H9 (cell line): ENCODE measurements around the gene PDRG1. TPM values are rescaled to one million over a fixed set of nuclear protein-coding genes. Genes with fewer than 3 reads are reported as not detected.

Experiments used
- DNase-seq: peaks from one replicate; pipeline ENCODE4 v3.0.0-alpha.2; 2017
- H2AFZ ChIP-seq: one replicate; pipeline ENCODE4 v1.6.1; 2013; ENCODE audit warnings: mild to moderate bottlenecking, low read length, control low read depth, moderate library complexity
- H2AK5ac ChIP-seq: 2 replicates; pipeline ENCODE4 v1.6.1; 2013; ENCODE audit warnings: low read length, control low read depth, mixed read lengths; ENCODE audit not compliant: insufficient read length
- H2BK120ac ChIP-seq: one replicate; pipeline ENCODE4 v1.6.1; 2013; ENCODE audit warnings: low read depth, mild to moderate bottlenecking, low read length, control low read depth, inconsistent platforms; ENCODE audit not compliant: poor library complexity, severe bottlenecking
- H2BK12ac ChIP-seq: 2 replicates; pipeline ENCODE4 v1.6.1; 2013; ENCODE audit warnings: low read length, control low read depth, mixed read lengths, low read depth; ENCODE audit not compliant: insufficient read length
- H2BK15ac ChIP-seq: 2 replicates; pipeline ENCODE4 v1.6.1; 2013; ENCODE audit warnings: low read depth, low read length, control low read depth
- H2BK20ac ChIP-seq: one replicate; pipeline ENCODE4 v1.6.1; 2013; ENCODE audit warnings: low read depth, mild to moderate bottlenecking, low read length, control low read depth, inconsistent platforms; ENCODE audit not compliant: poor library complexity, severe bottlenecking
- H2BK5ac ChIP-seq: 2 replicates; pipeline ENCODE4 v1.6.1; 2013; ENCODE audit warnings: low read length, control low read depth, mixed read lengths; ENCODE audit not compliant: insufficient read length
- H3K14ac ChIP-seq: 2 replicates; pipeline ENCODE4 v1.6.1; 2013; ENCODE audit warnings: low read length, control low read depth; ENCODE audit not compliant: insufficient read depth
- H3K18ac ChIP-seq: 2 replicates; pipeline ENCODE4 v1.6.1; 2013; ENCODE audit warnings: low read depth, mild to moderate bottlenecking, mixed read lengths, low read length, control low read depth; ENCODE audit not compliant: insufficient read length
- H3K23ac ChIP-seq: 2 replicates; pipeline ENCODE4 v1.6.1; 2013; ENCODE audit warnings: low read length, control low read depth, mixed read lengths, low read depth; ENCODE audit not compliant: insufficient read length
- H3K23me2 ChIP-seq: 2 replicates; pipeline ENCODE4 v1.6.1; 2013; ENCODE audit warnings: low read depth, mild to moderate bottlenecking, mixed read lengths, low read length, control low read depth; ENCODE audit not compliant: insufficient read length, poor library complexity, severe bottlenecking
- H3K27ac ChIP-seq: 2 replicates; pipeline ENCODE4 v1.5.1; 2013; ENCODE audit warnings: low read length, control low read depth, mixed read lengths, low read depth; ENCODE audit not compliant: insufficient read length
- H3K27me3 ChIP-seq: 2 replicates; pipeline ENCODE4 v1.6.1; 2013; ENCODE audit warnings: low read length, control low read depth, inconsistent platforms; ENCODE audit not compliant: insufficient read depth
- H3K4ac ChIP-seq: 2 replicates; pipeline ENCODE4 v1.6.1; 2013; ENCODE audit warnings: low read depth, mild to moderate bottlenecking, control low read depth, inconsistent platforms, low read length, moderate library complexity
- H3K4me1 ChIP-seq: 2 replicates; pipeline ENCODE4 v1.6.1; 2013; ENCODE audit warnings: low read length, control low read depth, inconsistent platforms; ENCODE audit not compliant: insufficient read depth
- H3K4me2 ChIP-seq: 2 replicates; pipeline ENCODE4 v1.6.1; 2013; ENCODE audit warnings: low read length, control low read depth, mixed read lengths; ENCODE audit not compliant: insufficient read length, insufficient read depth
- H3K56ac ChIP-seq: 2 replicates; pipeline ENCODE4 v1.6.1; 2013; ENCODE audit warnings: low read depth, mild to moderate bottlenecking, mixed read lengths, low read length, control low read depth; ENCODE audit not compliant: insufficient read length
- H3K79me1 ChIP-seq: 2 replicates; pipeline ENCODE4 v1.6.1; 2013; ENCODE audit warnings: low read depth, mild to moderate bottlenecking, moderate library complexity, low read length, control low read depth, inconsistent platforms; ENCODE audit not compliant: insufficient read depth, poor library complexity, severe bottlenecking
- H3K79me2 ChIP-seq: 2 replicates; pipeline ENCODE4 v1.6.1; 2013; ENCODE audit warnings: low read length, control low read depth, inconsistent platforms; ENCODE audit not compliant: insufficient read depth
- H3K9ac ChIP-seq: 2 replicates; pipeline ENCODE4 v1.6.1; 2013; ENCODE audit warnings: low read length, control low read depth, mixed read lengths; ENCODE audit not compliant: insufficient read length; ENCODE audit errors: extremely low read depth
- H3K9me3 ChIP-seq: one replicate; pipeline ENCODE4 v1.6.1; 2013; ENCODE audit warnings: low read depth, low read length, inconsistent platforms; ENCODE audit not compliant: control insufficient read depth
- H3T11ph ChIP-seq: one replicate; pipeline ENCODE4 v1.6.1; 2013; ENCODE audit warnings: mild to moderate bottlenecking, low read length, control low read depth, inconsistent platforms
- H4K20me1 ChIP-seq: one replicate; pipeline ENCODE4 v1.6.1; 2013; ENCODE audit not compliant: control insufficient read depth, insufficient read length, insufficient read depth
- H4K5ac ChIP-seq: 2 replicates; pipeline ENCODE4 v1.6.1; 2013; ENCODE audit warnings: low read depth, mild to moderate bottlenecking, mixed read lengths, low read length, control low read depth; ENCODE audit not compliant: insufficient read length
- H4K8ac ChIP-seq: replicated peaks from 2 replicates; pipeline ENCODE4 v1.6.1; 2013; ENCODE audit warnings: low read length, control low read depth, mixed read lengths, low read depth; ENCODE audit not compliant: insufficient read length
- H4K91ac ChIP-seq: 2 replicates; pipeline ENCODE4 v1.6.1; 2013; ENCODE audit warnings: low read depth, mild to moderate bottlenecking, moderate library complexity, mixed read lengths, low read length, control low read depth; ENCODE audit not compliant: insufficient read length
- H3K27ac Mint-ChIP-seq, 3 experiments: 2 replicates in 2 of 3; 3 replicates in 1 of 3; pipeline ENCODE4 v1.8.0; 2020 to 2021; ENCODE audit warnings: mixed read lengths in 3 of 3, mild to moderate bottlenecking in 1 of 3, moderate library complexity in 1 of 3
- H3K27me3 Mint-ChIP-seq: 2 replicates; pipeline ENCODE4 v1.8.0; 2021; ENCODE audit warnings: low read depth, mild to moderate bottlenecking, moderate library complexity, mixed read lengths
- H3K36me3 Mint-ChIP-seq, 3 experiments: 2 replicates in 2 of 3; 3 replicates in 1 of 3; pipeline ENCODE4 v1.8.0; 2020 to 2021; ENCODE audit warnings: low read depth in 3 of 3, mixed read lengths in 3 of 3; ENCODE audit not compliant: insufficient read depth in 1 of 3
- H3K4me1 Mint-ChIP-seq, 2 experiments: 2 replicates each; pipeline ENCODE4 v1.8.0; 2020; ENCODE audit warnings: mixed read lengths in 2 of 2
- H3K4me3 Mint-ChIP-seq, 2 experiments: 2 replicates in 1 of 2; 3 replicates in 1 of 2; pipeline ENCODE4 v1.8.0; 2020 to 2021; ENCODE audit warnings: mild to moderate bottlenecking in 2 of 2, mixed read lengths in 2 of 2, moderate library complexity in 1 of 2
- H3K9me3 Mint-ChIP-seq, 2 experiments: 2 replicates in 1 of 2; 3 replicates in 1 of 2; pipeline ENCODE4 v1.8.0; 2020; ENCODE audit warnings: mild to moderate bottlenecking in 2 of 2, mixed read lengths in 2 of 2, moderate library complexity in 1 of 2
- WGBS: extraction: QIAGEN DNeasy Blood & Tissue Kit; methylation state at CpG from one replicate; pipeline ENCODE4 v1.1.7; 2013; ENCODE audit warnings: missing lambda C conversion rate, low lambda C conversion rate, mixed read lengths; ENCODE audit not compliant: insufficient read length; ENCODE audit errors: extremely low coverage; 5-methylcytosine and 5-hydroxymethylcytosine counted together
- total RNA-seq: library from RNA; stranded (reverse); gene quantifications from 2 replicates; pipeline ENCODE4 v1.2.1, GENCODE V29; 2021
- TF ChIP-seq, protein P1 (sequence below): fragments of 200-600 bp; sonication (generic); conservative IDR thresholded peaks from 3 replicates; pipeline ENCODE4 v1.8.0; 2021; ENCODE audit warnings: antibody characterized with exemption, mild to moderate bottlenecking

The PDRG1 gene
- total RNA-seq, 1 experiment from 2014 or later = 32.2 TPM

- Histone ChIP-seq H2BK12ac (no peak overlapping the region), H2BK20ac (no peak overlapping the region), H3K4ac (no peak overlapping the region), H2BK120ac (no peak overlapping the region), H4K20me1 (no peaks in the 10 kb centered on the region), H2BK15ac (no peak overlapping the region), H3K18ac (no peak overlapping the region), H3K79me1 (peaks cover 10% of the 10 kb centered on the region), H2AK5ac (no peak overlapping the region), H3K9me3 (no peaks in the 10 kb centered on the region), H3K23me2 (peaks cover 7% of the 10 kb centered on the region), H3K23ac (no peak overlapping the region), H3K27ac (no peak overlapping the region), H4K5ac (no peak overlapping the region), H3K14ac (no peak overlapping the region), H4K8ac (no peak overlapping the region), H4K91ac (no peak overlapping the region), H3K79me2 (peaks cover 5% of the 10 kb centered on the region; the same call in 1 of the 2 replicates), H2BK5ac (no peak overlapping the region), H3T11ph (no peak overlapping the region), H3K56ac (no peak overlapping the region), H3K4me2 (no peak overlapping the region), H3K4me1 (no peaks in the 10 kb centered on the region), H3K27me3 (no peaks in the 10 kb centered on the region), H2AFZ (no peak overlapping the region), H3K9ac (no peak overlapping the region)
- TF ChIP-seq, protein P1, sequence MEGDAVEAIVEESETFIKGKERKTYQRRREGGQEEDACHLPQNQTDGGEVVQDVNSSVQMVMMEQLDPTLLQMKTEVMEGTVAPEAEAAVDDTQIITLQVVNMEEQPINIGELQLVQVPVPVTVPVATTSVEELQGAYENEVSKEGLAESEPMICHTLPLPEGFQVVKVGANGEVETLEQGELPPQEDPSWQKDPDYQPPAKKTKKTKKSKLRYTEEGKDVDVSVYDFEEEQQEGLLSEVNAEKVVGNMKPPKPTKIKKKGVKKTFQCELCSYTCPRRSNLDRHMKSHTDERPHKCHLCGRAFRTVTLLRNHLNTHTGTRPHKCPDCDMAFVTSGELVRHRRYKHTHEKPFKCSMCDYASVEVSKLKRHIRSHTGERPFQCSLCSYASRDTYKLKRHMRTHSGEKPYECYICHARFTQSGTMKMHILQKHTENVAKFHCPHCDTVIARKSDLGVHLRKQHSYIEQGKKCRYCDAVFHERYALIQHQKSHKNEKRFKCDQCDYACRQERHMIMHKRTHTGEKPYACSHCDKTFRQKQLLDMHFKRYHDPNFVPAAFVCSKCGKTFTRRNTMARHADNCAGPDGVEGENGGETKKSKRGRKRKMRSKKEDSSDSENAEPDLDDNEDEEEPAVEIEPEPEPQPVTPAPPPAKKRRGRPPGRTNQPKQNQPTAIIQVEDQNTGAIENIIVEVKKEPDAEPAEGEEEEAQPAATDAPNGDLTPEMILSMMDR = no peak
- peaks cover 3% of the 10 kb centered on the region; the same call in 1 of the 2 replicates for H3K27me3 Mint-ChIP-seq
- no CpG with 5 or more reads among the region's 2 CpGs for WGBS
- no peaks in the 10 kb centered on the region; a peak in 1 of 5 replicates for H3K9me3 Mint-ChIP-seq
- DNase-seq = no peak
- peaks cover 9 to 11% of the 10 kb centered on the region in 2 experiments for H3K4me1 Mint-ChIP-seq
- H3K36me3 Mint-ChIP-seq = peaks cover 38 to 66% (median 52%) of the 10 kb centered on the region in 3 experiments
- no peak overlapping the region for H3K4me3 Mint-ChIP-seq
- H3K27ac Mint-ChIP-seq = no peak overlapping the region
These were observed 3.8 kb downstream of the PDRG1 start for GRCh38 chr20:31948008-31948407.
